ENCODE measurements around the gene VIPR1.

Gene VIPR1

DNA sequence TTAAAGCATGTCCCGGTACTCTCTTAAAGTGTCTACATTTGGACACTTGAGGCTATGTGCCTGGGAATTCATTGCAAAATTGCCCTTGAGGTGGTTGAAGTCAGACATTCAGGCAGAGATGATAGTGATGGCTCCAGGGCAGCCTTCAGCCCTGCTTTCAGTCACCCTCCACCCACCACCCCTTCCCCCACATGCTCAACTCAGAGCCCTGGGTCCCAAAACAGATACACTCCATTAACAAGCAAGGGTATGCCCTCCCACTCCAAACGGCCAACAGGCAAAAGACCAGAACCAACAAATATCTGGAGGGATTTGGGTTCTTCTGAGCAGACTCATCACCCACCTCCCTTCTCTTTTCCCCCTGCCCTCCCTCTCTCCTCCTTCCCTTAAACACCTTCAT lies 29.9 kb upstream of the VIPR1 start:
- H3K9me3 ChIP-seq (ENCODE audit: control insufficient read depth, insufficient read depth, low read depth, low read length), result no peaks in the 10 kb centered on the region
- H3K36me3 ChIP-seq (ENCODE audit: control insufficient read depth in 2 of 2, insufficient read depth in 1 of 2, low read length in 2 of 2), result no peaks in the 10 kb centered on the region
- TF ChIP-seq ZFHX2 (tag by site-specific recombination; conservative IDR thresholded peaks at IDR 0.05) (peak; percentile 48), EGR2 (tag by site-specific recombination; IDR thresholded peaks at IDR 0.05; ENCODE audit: low read depth) (0 out of 2 replicates have a peak, but pooled peaks have one; percentile 34), ZNF133 (tag by site-specific recombination; IDR thresholded peaks at IDR 0.05) (no peak), ZNF747 (tag by site-specific recombination; IDR thresholded peaks at IDR 0.05) (no peak), ZNF416 (tag by site-specific recombination; IDR thresholded peaks at IDR 0.05) (no peak)
- ChIA-PET CTCF (no interaction called here), POLR2A (no interaction called here)
- H3K4me1 ChIP-seq (ENCODE audit: control insufficient read depth, insufficient read depth, low read length), result no peaks in the 10 kb centered on the region
- H3K27ac ChIP-seq (ENCODE audit: extremely low read depth, low read depth, low read length), result no peak overlapping the region
- H3K4me3 ChIP-seq (ENCODE audit: low read depth, low read length), result no peak overlapping the region

GRCh38 chr3:42473083-42473932 lies 29.1 kb upstream of the VIPR1 start:
- TF ChIP-seq ZFP3 (tag by site-specific recombination; IDR thresholded peaks at IDR 0.05; ENCODE audit: low read depth), result no peak
- TF ChIP-seq ZNF138 (tag by site-specific recombination; IDR thresholded peaks at IDR 0.05; ENCODE audit: borderline replicate concordance), result no peak
- TF ChIP-seq, protein P1, sequence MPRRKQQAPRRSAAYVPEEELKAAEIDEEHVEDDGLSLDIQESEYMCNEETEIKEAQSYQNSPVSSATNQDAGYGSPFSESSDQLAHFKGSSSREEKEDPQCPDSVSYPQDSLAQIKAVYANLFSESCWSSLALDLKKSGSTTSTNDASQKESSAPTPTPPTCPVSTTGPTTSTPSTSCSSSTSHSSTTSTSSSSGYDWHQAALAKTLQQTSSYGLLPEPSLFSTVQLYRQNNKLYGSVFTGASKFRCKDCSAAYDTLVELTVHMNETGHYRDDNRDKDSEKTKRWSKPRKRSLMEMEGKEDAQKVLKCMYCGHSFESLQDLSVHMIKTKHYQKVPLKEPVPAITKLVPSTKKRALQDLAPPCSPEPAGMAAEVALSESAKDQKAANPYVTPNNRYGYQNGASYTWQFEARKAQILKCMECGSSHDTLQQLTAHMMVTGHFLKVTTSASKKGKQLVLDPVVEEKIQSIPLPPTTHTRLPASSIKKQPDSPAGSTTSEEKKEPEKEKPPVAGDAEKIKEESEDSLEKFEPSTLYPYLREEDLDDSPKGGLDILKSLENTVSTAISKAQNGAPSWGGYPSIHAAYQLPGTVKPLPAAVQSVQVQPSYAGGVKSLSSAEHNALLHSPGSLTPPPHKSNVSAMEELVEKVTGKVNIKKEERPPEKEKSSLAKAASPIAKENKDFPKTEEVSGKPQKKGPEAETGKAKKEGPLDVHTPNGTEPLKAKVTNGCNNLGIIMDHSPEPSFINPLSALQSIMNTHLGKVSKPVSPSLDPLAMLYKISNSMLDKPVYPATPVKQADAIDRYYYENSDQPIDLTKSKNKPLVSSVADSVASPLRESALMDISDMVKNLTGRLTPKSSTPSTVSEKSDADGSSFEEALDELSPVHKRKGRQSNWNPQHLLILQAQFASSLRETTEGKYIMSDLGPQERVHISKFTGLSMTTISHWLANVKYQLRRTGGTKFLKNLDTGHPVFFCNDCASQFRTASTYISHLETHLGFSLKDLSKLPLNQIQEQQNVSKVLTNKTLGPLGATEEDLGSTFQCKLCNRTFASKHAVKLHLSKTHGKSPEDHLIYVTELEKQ (tag by site-specific recombination; IDR thresholded peaks at IDR 0.05; ENCODE audit: borderline replicate concordance), result no peak
- TF ChIP-seq ZNF2 (tag by site-specific recombination; IDR thresholded peaks at IDR 0.05), result no peak
- TF ChIP-seq ZNF513 (tag by site-specific recombination; IDR thresholded peaks at IDR 0.05), result no peak
- TF ChIP-seq ZNF830 (tag by site-specific recombination; IDR thresholded peaks at IDR 0.05; ENCODE audit: low read depth), result no peak
- TF ChIP-seq ZNF76 (tag by site-specific recombination; IDR thresholded peaks at IDR 0.05; ENCODE audit: borderline replicate concordance, low read depth), result no peak

DNA sequence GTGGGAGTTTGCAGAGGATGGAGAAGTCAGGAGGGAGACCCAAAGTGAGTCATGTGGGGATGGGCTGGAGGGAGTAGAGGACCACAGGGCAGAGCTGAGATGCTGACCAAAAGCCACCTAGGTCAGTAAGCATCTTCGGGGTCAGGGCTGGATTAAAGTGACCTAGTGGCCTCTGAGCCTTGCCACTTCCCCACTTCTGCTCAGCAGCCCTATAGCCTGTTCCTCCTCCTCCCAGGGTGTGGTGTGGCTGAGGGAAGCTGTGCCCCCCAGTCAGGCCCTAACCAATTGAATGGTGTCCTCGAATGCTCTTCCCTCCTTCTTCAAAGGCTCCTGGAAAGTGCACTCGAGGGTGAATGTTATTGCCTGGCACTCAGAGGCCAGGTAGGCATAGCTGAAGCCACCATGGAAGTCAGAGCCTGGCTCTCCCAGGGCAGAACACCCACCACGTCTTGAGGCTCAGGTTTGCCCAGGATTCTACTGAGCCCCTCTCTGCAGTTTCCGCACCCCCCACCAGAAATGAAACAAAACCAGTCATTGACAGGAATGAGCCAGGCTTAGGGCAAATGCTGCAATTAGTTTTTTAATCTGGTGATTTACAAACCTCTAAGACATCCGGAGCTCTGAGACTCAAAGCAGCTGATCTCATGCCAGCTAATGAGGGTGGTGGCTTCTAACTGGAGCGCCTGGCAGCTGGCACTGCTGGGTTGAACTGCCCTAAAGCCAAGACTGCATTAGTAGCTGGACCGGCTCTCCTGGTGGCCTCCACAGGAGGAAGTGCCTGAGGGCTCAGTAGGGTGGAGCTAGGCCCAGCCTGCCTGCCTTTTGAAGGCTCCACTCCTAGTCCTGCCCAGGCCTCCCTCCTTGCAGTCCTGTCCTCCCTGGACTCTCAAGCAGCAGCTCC lies 26.0 kb upstream of the VIPR1 start:
- H3K4me1 ChIP-seq (ENCODE audit: control insufficient read depth, insufficient read depth, low read length), result no peaks in the 10 kb centered on the region
- CTCF ChIA-PET, result interaction anchor here (0.7 to 1.2 kb wide), 2 partner anchors 13 to 70 kb away, joined by 3 to 5 read pairs; no protein-coding TSS in a partner anchor

More at GRCh38 chr3:42473083-42473932, 29.1 kb upstream of the VIPR1 start:
- no peak overlapping the region for H3K27ac ChIP-seq (ENCODE audit: extremely low read depth, low read depth, low read length)
- H3K4me3 ChIP-seq (ENCODE audit: low read depth, low read length), result no peak overlapping the region
- POLR2A ChIA-PET, result no interaction called here
- H3K9me3 ChIP-seq (ENCODE audit: control insufficient read depth, insufficient read depth, low read depth, low read length), result no peaks in the 10 kb centered on the region
- H3K36me3 ChIP-seq (ENCODE audit: control insufficient read depth in 2 of 2, insufficient read depth in 1 of 2, low read length in 2 of 2), result no peaks in the 10 kb centered on the region
- no peaks in the 10 kb centered on the region for H3K4me1 ChIP-seq (ENCODE audit: control insufficient read depth, insufficient read depth, low read length)
- CTCF ChIA-PET, result no interaction called here

More for the DNA sequence above, 26.0 kb upstream of the VIPR1 start:
- POLR2A ChIA-PET, result interaction anchor here (0.6 kb wide), 1 partner anchor 946 kb away, joined by 4 read pairs; no protein-coding TSS in a partner anchor
- Histone ChIP-seq H3K27ac (ENCODE audit: extremely low read depth, low read depth, low read length) (no peak overlapping the region), H3K4me3 (ENCODE audit: low read depth, low read length) (no peak overlapping the region), H3K9me3 (ENCODE audit: control insufficient read depth, insufficient read depth, low read depth, low read length) (no peaks in the 10 kb centered on the region), H3K36me3 (ENCODE audit: control insufficient read depth in 2 of 2, insufficient read depth in 1 of 2, low read length in 2 of 2) (no peaks in the 10 kb centered on the region)
- no peak for TF ChIP-seq ZNF48 (tag by site-specific recombination; IDR thresholded peaks at IDR 0.05)
- TF ChIP-seq ZIC2 (tag by site-specific recombination; IDR thresholded peaks at IDR 0.05), result 0 out of 2 replicates have a peak, but pooled peaks have one; percentile 13
